HG02588 (cell line): Measurements from ENCODE around the gene VMAC.
"Not testable (repeated sequence)": the region's sequence is repeated elsewhere in the genome, so short reads cannot be mapped to it uniquely, and the experiment has no call there.

Source experiments
- ATAC-seq: cut with Tn5 transposase; IDR thresholded peaks from one replicate; pipeline ENCODE4 v1.9.1; 2021; ENCODE audit warnings: mild to moderate bottlenecking, moderate library complexity; ENCODE audit not compliant: unreplicated experiment

The VMAC gene

DNA sequence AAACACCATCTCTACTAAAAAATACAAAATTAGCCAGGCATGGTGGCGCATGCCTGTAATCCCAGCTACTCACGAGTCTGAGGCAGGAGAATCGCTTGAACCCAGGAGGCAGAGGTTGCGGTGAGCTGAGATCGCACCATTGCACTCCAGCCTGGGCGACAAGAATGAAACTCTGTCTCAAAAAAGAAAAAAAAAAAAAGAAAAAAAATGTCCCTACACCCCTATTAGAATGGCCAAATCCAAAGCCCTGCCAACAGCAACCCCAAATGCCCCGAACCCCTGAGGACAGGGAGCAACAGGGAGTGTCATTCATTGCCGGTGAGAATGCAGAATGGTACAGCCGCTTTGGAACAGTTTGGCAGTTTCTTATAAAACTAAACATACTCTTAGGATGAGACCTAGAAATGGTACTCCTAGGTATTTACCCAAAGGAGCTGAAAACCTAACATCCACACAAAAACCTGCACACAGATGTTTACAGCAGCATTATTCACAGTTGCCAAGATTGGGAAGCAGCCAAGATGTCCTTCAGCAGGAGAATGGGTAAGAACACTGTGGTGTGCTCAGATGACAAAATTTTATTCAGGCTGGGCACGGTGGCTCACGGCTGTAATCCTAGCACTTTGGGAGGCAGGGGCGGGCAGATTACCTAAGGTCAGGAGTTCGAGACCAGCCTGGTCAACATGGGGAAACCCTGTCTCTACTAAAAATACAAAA, 21.4 kb upstream of the VMAC start:
- not testable (repeated sequence) for ATAC-seq

DNA sequence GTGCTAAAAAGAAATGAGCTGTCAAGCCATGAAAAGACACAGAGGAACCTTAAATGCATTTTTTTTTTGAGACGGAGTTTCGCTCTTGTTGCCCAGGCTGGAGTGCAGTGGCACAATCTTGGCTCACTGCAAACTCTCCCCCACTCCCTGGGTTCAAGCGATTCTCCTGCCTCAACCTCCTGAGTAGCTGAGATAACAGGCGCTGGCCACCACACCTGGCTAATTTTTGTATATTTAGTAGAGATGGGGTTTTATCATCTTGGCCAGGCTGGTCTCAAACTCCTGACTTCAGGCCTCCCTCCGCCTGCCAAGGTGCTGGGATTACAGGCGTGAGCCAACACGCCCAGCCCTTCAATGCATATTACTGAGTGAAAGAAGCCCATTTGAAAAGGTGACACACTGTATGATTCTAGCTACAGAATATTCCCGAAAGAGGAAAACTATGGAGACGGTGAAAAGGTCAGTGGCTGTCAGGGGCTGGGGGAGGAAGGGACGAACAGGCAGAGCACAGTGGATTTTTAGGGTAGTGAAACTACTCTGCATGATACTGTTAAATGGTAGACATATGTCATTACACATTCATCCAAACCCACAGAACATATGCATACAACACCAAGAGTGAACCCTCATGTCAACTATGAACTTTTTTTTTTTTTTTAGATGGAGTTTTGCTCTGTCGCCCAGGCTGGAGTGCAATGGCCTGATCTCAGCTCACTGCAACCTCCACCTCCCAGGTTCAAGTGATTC, 20.4 kb upstream of the VMAC start:
- ATAC-seq = not testable (repeated sequence)

DNA sequence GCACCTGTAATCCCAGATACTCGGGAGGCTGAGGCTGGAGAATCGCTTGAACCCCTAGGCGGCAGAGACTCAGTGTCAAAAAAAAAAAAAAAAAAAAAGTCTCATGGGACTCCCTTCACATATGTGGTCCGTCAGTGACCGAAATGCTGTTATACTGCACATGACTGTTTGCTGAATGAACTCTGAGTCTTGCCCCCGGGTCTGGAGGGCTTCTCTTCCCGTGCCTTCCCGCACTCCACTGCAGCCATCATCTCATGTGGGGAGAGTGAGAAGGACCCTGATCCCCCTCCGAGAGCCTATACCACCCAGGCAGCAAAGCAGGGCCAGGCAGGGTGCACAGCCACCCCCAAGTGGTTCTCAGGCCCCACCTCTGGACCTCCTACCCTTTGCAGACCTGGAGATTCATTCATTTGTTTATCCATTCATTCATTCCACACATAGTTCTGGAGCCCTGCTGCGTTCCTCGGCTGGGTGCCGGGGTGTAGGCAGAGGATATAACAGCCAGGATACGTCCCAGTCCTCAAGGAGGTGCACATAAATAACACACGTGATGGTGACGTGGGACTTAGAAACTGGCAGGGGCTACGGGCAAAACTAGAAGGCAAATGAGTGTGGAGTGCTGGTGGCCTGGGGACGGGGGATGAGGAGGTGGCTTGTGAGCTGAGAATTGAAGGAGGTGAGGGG, 15.2 kb upstream of the VMAC start:
- no peak for ATAC-seq

DNA sequence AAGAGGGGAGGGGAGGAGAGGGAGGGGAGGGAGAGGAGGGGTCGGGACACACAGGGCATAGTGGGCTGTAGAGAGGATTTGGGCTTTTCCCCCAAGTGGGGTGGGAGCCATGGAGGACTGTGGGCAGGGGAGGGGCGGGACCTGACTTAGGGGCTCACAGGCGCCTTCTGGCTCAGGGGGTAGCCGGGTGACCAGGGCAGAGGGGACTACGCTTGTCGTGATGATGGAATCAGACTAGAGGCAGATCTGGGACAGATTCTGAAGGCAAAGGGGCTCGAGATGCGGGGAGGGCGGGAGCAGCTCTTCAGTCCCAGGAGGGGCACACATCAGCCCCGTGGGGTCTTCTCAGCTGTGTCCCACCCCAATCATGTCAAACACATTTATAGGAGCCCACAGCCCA, 14.6 kb upstream of the VMAC start:
- no peak for ATAC-seq

GRCh38 chr19:5891572-5891937, 13.1 kb upstream of the VMAC start:
- ATAC-seq = no peak

GRCh38 chr19:5891938-5892771, 12.5 kb upstream of the VMAC start:
- ATAC-seq = no peak

GRCh38 chr19:5892772-5893275, 11.8 kb upstream of the VMAC start:
- no peak for ATAC-seq

DNA sequence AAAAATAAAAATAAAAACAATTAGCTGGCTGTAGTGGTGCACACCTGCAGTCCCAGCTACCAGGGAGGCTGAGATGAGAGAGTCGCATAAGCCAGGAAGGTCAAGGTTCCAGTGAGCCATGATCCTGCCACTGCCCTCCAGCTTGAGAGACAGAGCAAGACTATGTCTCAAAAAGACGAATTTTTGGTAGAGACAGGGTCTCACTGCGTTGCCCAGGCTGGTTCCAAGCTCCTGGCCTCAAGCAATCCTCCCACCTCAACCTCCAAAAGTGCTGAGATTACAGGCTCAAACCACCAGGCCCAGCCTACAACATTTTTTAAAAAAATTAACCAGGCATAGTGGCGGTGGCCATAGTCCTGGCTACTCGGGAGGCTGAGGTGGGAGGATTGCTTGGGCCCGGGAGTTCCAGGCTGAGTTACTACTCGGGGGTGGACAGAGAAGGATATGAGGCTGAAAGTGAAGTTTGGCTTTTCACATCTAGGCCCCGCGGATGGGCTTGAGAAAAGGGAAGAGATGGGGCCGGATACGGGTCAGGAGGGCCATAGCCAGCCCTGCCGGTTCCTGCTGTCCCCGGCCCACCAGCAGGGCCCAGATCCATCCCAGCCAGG, 11.3 kb upstream of the VMAC start:
- ATAC-seq = no peak

GRCh38 chr19:5893907-5894703, 10.6 kb upstream of the VMAC start:
- no peak for ATAC-seq

DNA sequence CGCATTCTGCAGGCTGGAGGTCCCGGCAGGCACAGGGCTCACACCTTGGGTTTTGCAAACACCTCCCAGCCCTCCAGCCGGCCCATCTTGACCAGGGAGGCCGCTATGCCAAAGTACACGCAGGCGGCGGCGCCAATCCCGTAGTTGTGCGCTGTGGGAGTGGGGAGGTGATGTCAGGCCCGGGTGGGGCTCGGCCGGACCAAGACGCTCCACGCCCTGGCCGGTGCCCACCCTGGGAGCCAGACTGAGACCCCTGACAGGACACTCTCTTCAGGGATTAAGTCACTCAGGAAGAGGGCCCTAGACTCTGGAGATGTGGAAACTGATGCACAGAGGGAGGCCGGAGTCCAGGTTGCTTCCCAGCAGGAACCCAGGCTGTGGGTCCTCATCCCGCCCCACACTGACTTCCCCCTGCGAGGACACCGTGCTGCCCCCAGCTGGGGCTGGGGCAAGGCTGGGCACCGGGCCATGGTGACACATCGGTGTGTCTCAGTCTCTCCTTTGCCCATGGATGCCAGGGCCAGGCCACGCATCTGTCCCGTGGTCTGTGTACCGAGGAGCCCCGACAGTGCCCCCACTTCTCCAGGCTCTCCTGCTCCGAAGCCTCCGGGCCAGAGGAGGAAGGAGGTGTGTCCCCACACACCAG, 9.8 kb upstream of the VMAC start:
- no peak for ATAC-seq

DNA sequence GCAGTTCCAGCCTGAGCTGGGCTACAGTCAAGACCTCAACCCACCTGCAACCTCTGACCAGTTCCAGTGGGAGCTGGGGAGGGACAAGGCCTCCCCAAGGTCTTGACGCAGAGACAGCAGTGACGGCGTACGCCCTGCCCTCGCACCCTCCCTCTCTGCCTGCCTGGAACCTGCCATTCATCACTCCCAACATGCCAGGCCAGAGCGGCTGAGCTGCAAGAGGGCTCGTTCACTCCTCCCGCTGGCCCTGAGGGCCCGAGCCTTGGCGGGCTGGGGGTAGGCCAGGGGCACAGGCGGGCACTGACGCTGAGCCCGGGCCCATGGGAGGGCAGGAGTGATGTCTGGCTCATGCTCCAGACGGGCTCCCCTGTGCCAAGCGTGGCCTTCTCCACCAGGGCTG, 9.3 kb upstream of the VMAC start:
- no peak for ATAC-seq

GRCh38 chr19:5895890-5896289, 8.8 kb upstream of the VMAC start:
- no peak for ATAC-seq

GRCh38 chr19:5896365-5897076, 8.2 kb upstream of the VMAC start:
- no peak for ATAC-seq

GRCh38 chr19:5897189-5897969, 7.3 kb upstream of the VMAC start:
- ATAC-seq = no peak

- ATAC-seq = no peak
Observed at GRCh38 chr19:5899728-5900526, 4.7 kb upstream of the VMAC start.

- ATAC-seq = no peak
Observed at GRCh38 chr19:5900976-5901375, 3.7 kb upstream of the VMAC start.

DNA sequence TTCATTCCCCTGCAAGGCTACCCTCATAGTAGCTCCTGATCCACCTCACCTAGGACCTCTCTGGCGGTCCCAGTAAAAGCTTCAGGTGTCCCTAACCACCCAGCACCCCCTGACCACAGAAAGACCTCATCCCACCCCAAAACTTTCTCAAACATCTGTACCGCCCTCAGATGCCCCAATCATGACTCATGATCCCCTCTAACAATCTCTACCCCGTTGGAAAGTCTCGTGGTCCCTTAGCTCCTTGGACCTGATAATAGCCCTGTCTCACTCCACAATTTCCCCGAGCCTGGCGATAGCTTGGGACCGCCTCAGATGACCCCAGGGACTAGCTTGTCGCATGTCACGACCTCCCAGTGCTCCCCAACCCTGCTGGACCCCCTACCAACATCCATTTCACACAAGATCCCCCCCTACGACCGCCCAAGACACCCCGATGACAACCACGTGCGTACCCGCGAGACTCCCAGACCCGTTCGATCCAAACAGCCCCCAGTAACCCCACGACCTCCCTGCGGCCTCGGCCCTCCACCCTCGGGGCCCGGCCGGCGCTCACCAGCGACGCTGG, 1.5 kb upstream of the VMAC start:
- no peak for ATAC-seq
